22Rv1 (cell line): ENCODE data around the gene BCAT1.

Source experiments
- ZFX ChIP-seq: fragments of 450-650 bp; IDR thresholded peaks from 2 replicates; pipeline ENCODE4 v1.6.1; 2017; ENCODE audit warnings: antibody characterized with exemption, borderline replicate concordance
- TF ChIP-seq, protein P1 (sequence below): fragments of 450-650 bp; IDR thresholded peaks from 2 replicates; pipeline ENCODE4 v1.5.1; 2017; ENCODE audit warnings: mild to moderate bottlenecking

DNA sequence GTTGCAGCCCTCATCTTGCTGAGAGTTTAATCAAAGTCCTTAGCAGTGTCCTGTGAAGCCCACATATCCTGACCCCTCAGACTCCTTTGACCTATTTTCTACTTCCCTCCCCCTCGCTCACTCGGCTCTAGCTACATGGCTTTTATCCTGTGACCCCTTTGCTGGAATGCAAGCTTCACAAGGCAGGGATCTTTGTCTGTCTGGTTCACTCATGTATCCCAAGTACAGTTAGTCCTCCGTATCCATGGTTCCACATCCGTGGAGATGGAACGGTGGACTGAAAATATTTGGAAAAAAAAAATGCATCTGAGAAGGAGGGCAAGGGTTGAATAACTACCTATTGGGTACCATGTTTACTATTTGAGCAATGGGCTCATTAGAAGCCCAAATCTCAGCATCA lies 173.8 kb downstream of the BCAT1 start:
- TF ChIP-seq, protein P1, sequence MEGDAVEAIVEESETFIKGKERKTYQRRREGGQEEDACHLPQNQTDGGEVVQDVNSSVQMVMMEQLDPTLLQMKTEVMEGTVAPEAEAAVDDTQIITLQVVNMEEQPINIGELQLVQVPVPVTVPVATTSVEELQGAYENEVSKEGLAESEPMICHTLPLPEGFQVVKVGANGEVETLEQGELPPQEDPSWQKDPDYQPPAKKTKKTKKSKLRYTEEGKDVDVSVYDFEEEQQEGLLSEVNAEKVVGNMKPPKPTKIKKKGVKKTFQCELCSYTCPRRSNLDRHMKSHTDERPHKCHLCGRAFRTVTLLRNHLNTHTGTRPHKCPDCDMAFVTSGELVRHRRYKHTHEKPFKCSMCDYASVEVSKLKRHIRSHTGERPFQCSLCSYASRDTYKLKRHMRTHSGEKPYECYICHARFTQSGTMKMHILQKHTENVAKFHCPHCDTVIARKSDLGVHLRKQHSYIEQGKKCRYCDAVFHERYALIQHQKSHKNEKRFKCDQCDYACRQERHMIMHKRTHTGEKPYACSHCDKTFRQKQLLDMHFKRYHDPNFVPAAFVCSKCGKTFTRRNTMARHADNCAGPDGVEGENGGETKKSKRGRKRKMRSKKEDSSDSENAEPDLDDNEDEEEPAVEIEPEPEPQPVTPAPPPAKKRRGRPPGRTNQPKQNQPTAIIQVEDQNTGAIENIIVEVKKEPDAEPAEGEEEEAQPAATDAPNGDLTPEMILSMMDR: no peak
- TF ChIP-seq ZFX: no peak
